AG09309 (cell line): ENCODE data around the gene C11orf86.

Source experiments
- DNase-seq: peaks from one replicate; pipeline ENCODE4 v3.0.0-alpha.2; 2010; ENCODE audit warnings: low read depth
- H3K4me3 ChIP-seq: 2 replicates; pipeline ENCODE4 v1.5.1; 2011; ENCODE audit warnings: mild to moderate bottlenecking, low read depth, low read length, moderate library complexity; ENCODE audit not compliant: control insufficient read depth
- TF ChIP-seq, protein P1 (sequence below): IDR thresholded peaks from 2 replicates; pipeline ENCODE4 v1.5.1; 2011; ENCODE audit warnings: mild to moderate bottlenecking, low read depth, low read length, inconsistent platforms; ENCODE audit not compliant: insufficient read depth, control insufficient read depth; ENCODE audit errors: missing control alignments

C11orf86 gene

DNA sequence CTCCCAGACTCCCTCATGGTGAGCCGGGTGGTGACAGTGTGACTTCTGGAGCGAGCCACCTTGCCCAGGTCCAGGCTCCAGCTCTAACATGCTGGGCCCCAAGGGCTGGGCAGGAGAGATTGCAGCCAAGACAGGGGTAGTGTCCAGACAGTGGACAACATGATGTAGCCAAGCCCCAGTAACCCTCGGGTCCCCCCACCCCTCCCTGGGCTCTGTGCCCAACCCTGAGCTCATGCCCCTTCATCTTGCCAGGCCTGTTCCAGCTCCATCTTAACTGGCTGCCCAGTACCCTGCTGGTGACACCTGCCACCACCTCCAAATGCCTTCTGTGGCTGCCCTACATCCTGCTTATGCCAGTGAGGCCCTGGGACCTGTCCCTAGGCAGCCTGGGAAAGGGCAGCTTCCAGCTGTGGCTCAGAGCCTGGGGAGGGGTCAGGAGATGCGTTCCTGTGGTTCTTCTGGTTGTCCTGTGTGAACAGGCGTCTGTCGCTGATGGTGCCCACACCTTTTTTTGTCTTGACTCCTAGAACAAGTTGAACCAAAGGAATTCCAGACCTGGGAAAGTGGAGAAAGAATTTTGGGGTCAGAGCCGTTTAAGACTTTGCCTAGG, 35.3 kb downstream of the C11orf86 start:
- DNase-seq = no peak
- TF ChIP-seq, protein P1, sequence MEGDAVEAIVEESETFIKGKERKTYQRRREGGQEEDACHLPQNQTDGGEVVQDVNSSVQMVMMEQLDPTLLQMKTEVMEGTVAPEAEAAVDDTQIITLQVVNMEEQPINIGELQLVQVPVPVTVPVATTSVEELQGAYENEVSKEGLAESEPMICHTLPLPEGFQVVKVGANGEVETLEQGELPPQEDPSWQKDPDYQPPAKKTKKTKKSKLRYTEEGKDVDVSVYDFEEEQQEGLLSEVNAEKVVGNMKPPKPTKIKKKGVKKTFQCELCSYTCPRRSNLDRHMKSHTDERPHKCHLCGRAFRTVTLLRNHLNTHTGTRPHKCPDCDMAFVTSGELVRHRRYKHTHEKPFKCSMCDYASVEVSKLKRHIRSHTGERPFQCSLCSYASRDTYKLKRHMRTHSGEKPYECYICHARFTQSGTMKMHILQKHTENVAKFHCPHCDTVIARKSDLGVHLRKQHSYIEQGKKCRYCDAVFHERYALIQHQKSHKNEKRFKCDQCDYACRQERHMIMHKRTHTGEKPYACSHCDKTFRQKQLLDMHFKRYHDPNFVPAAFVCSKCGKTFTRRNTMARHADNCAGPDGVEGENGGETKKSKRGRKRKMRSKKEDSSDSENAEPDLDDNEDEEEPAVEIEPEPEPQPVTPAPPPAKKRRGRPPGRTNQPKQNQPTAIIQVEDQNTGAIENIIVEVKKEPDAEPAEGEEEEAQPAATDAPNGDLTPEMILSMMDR = no peak
- H3K4me3 ChIP-seq = no peak overlapping the region

DNA sequence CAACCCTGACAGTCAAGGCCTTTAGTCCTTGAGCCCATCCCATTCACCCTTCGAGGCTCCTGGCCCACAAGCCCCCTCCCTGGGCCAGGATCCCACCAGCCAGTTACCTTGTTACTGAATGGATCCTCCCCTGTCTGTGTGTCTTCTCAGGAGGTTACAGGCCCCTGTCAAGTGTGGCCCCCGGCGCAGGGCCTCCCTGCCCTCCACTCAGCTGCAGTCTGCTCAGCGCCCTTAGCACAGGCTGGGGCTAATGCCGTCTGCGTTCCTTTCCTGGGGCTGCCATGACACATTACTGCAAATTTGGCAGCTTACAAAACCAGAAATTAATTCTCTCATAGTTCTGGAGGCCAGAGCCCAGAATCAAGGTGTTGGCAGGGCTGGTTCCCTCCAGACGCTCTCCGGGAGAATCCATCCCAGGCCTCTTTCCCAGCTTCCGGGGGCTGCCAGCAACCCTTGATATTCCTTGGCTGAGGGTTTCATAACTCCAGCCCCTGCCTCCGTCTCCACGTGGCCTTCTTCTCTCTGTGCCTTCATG, 38.5 kb downstream of the C11orf86 start:
- no peak overlapping the region for H3K4me3 ChIP-seq
- DNase-seq = no peak
- TF ChIP-seq, protein P1 = no peak

DNA sequence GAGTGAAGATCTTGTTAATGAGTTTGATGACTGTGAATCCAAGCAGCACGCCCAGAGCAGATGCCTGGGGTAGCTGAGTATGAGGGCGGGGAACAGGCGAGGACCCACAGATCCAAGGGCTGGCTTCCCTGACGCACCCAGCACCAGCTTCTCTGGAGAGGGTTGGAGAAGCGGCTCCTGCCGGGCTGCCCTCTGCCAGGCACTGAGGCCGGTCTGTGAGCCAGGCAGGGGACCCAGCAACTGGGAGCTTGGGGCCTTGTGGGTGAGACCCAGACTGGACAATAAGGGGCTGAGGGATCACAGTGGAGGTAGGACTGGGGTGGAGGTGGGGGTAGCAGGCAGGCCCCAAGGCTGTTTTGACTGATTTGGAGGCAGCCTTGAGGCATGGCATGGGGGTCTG, 39.2 kb downstream of the C11orf86 start:
- TF ChIP-seq, protein P1 = no peak
- H3K4me3 ChIP-seq = no peak overlapping the region
- DNase-seq = no peak

DNA sequence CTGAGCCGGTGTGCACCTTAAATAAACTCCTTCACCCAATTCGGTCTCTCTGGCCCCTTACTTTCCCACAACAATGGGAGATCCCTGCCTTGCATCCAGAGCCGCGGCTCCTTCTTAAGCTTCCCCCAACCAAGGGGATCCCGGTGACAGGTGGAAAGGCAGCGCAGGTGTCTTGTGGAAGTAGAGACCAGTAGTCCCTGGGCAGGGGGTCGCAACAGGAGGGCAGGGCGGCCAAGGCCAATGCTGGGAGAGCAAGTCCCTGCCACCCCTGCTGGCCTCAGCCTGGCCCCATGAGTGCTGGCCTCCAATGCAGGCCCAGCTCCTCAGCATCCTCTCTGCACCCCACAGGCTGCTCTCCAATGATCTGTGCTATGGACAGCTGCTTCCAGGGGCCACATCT, 39.9 kb downstream of the C11orf86 start:
- TF ChIP-seq, protein P1 = no peak
- no peak for DNase-seq

DNA sequence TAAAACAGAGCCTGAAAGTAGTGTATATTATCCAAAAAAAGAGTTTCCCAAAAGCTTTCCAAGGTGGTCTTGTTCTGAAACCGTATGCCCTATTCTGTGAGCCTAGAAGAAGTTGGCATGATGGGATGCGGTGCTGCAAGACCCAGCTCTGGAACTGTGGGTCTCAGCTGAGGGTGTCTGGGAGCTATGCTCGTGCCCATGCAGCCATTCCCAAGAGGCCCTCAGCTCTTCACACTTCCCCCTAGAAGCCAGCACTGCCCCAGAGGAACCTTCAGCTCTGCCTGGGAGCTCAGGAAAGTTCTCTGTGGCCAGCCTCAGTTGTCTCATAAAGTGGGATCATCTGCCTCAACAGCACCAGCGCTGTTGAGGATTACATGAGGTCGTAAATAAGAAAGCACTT, 41.4 kb downstream of the C11orf86 start:
- H3K4me3 ChIP-seq = no peak overlapping the region
- DNase-seq = no peak
- TF ChIP-seq, protein P1 = no peak

More for the DNA sequence above, 39.9 kb downstream of the C11orf86 start:
- H3K4me3 ChIP-seq = no peak overlapping the region

DNA sequence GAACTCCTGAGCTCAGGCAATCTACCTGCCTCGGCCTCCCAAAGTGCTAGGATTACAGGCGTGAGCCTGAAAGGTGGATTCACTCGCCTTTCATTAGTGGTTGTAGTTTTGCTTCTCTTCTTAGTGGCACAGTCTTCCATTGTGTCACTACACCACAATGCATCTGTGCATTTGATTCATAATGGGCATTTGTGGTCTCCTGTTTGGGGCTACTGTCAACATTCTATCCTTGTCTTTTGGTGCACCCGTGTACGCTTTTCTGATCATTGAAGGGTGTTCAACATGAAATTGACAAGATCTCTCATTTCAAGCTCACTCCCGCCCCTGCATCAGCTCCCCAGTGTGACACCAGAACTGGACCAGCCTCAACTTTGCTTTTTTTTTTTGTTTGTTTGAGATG, 45.8 kb downstream of the C11orf86 start:
- TF ChIP-seq, protein P1 = no peak
- DNase-seq = no peak
- no peak overlapping the region for H3K4me3 ChIP-seq
